Sigmoid colon (tissue), 3 donors: Measurements from ENCODE around the gene ARL2.

Experiments
- CTCF ChIP-seq, 4 experiments: fragments of 450-650 bp in 3 of 4; fragments of 200-600 bp in 1 of 4; IDR thresholded peaks; one replicate each; pipeline ENCODE4 v1.5.1; 2016 to 2019; ENCODE audit warnings: antibody characterized with exemption in 4 of 4, mild to moderate bottlenecking in 3 of 4, moderate library complexity in 2 of 4
- POLR2A ChIP-seq, 2 donors: fragments of 450-650 bp; IDR thresholded peaks; one replicate each; pipeline ENCODE4 v1.6.1; 2016; ENCODE audit warnings: antibody characterized with exemption in 2 of 2, mild to moderate bottlenecking in 2 of 2, moderate library complexity in 2 of 2

- TF ChIP-seq CTCF (IDR thresholded peaks at IDR 0.05), result no peak
- no peak for TF ChIP-seq POLR2A (IDR thresholded peaks at IDR 0.05)
Observed at GRCh38 chr11:65003282-65003681, 10.7 kb upstream of the ARL2 start.
